K562 (cell line): ENCODE data around the gene MANBA. TPM values are rescaled to one million over a fixed set of nuclear protein-coding genes. Genes with fewer than 3 reads are reported as not detected.

Experiments used
- ATAC-seq: fragments of 200-7000 bp; cut with Tn5 transposase; 3 replicates; pipeline ENCODE4 v1.9.1; 2020; ENCODE audit warnings: moderate library complexity
- BruUV-seq: library from RNA; stranded (reverse); fragments of 400-500 nt; replicated peaks from 2 replicates; lab custom pipeline; 2021; lab: Mats Ljungman, UMichigan
- CTCF ChIA-PET: fragments of 300-600 bp; formaldehyde crosslinking; extraction: SDS; loops from one replicate; lab custom pipeline; 2021; ENCODE audit warnings: low intra/inter-chr PET ratio; lab: Yijun Ruan, JAX
- POLR2A ChIA-PET: fragments of 300-600, 350-650 bp; sonication (Branson Sonifier 250); formaldehyde crosslinking; extraction: SDS; loops from one replicate; lab custom pipeline; 2021; ENCODE audit warnings: antibody characterized with exemption, inconsistent platforms; lab: Yijun Ruan, JAX
- DNase-seq, 4 experiments: peaks; one replicate each; pipeline versions ENCODE4 v3.0.0 to v3.0.0-alpha.2; 2011 to 2018; ENCODE audit warnings: low spot score in 3 of 4, mixed read lengths in 3 of 4; ENCODE audit errors: extremely low read depth in 1 of 4
- FAIRE-seq: peaks from 2 replicates; lab custom pipeline; 2011; peaks lifted over from hg19 to GRCh38; lab: Jason Lieb, UNC
- H2AFZ ChIP-seq: 2 replicates; pipeline ENCODE4 v1.6.0; 2011; ENCODE audit warnings: low read depth, low read length, control low read depth, inconsistent platforms
- H3K27ac ChIP-seq: fragments of 200-600 bp; 3 replicates; pipeline ENCODE4 v1.8.0; 2011; ENCODE audit warnings: low read depth, mild to moderate bottlenecking, control low read depth, inconsistent platforms, low read length, moderate library complexity, mixed read lengths; ENCODE audit errors: extremely low read depth
- H3K27me3 ChIP-seq, 2 experiments: fragments of 300-600 bp in 1 of 2; 2 replicates in 1 of 2; 3 replicates in 1 of 2; pipeline versions ENCODE4 v1.6.0 to v1.8.0; 2011; ENCODE audit warnings: inconsistent platforms in 2 of 2, low read length in 2 of 2, mild to moderate bottlenecking in 1 of 2, mixed read lengths in 1 of 2, moderate library complexity in 1 of 2; ENCODE audit not compliant: control insufficient read depth in 2 of 2, insufficient read depth in 2 of 2
- H3K36me3 ChIP-seq: fragments of 300-600 bp; 3 replicates; pipeline ENCODE4 v1.8.0; 2011; ENCODE audit warnings: mild to moderate bottlenecking, low read length, inconsistent platforms; ENCODE audit not compliant: control insufficient read depth, insufficient read depth
- H3K4me1 ChIP-seq, 2 experiments: fragments of 200-600 bp in 1 of 2; replicated peaks in 1 of 2; 2 replicates in 1 of 2; 3 replicates in 1 of 2; pipeline versions ENCODE4 v1.5.1 to v1.8.0; 2011; ENCODE audit warnings: inconsistent platforms in 2 of 2, low read length in 2 of 2, mild to moderate bottlenecking in 1 of 2, mixed read lengths in 1 of 2, moderate library complexity in 1 of 2; ENCODE audit not compliant: control insufficient read depth in 2 of 2, insufficient read depth in 2 of 2
- H3K4me2 ChIP-seq: 2 replicates; pipeline ENCODE4 v1.6.1; 2011; ENCODE audit warnings: low read length, control low read depth, inconsistent platforms, mixed read lengths; ENCODE audit not compliant: insufficient read depth
- H3K4me3 ChIP-seq: fragments of 200-600 bp; sonication (generic), shearing (Covaris generic); 2 replicates; pipeline ENCODE4 v1.5.1; 2016; ENCODE audit warnings: control low read depth, inconsistent platforms
- H3K79me2 ChIP-seq: fragments of 200-600 bp; 3 replicates; pipeline ENCODE4 v1.8.0; 2011; ENCODE audit warnings: low read length, inconsistent platforms; ENCODE audit not compliant: control insufficient read depth, insufficient read depth
- H3K9ac ChIP-seq, 2 experiments: 2 replicates each; pipeline versions ENCODE4 v1.6.0 to v1.6.1; 2011; ENCODE audit warnings: low read depth in 2 of 2, low read length in 2 of 2, control low read depth in 1 of 2, inconsistent platforms in 1 of 2, mild to moderate bottlenecking in 1 of 2, mixed read lengths in 1 of 2; ENCODE audit not compliant: insufficient read depth in 1 of 2
- H3K9me1 ChIP-seq: one replicate; pipeline ENCODE4 v1.6.0; 2011; ENCODE audit warnings: inconsistent platforms, mild to moderate bottlenecking, low read length, moderate library complexity; ENCODE audit not compliant: control insufficient read depth, insufficient read depth
- H3K9me3 ChIP-seq: replicated peaks from 2 replicates; pipeline ENCODE4 v1.5.1; 2011; ENCODE audit warnings: low read depth, low read length, inconsistent platforms; ENCODE audit not compliant: control insufficient read depth, insufficient read depth
- H4K20me1 ChIP-seq: replicated peaks from 2 replicates; pipeline ENCODE4 v1.6.1; 2011; ENCODE audit warnings: low read length, inconsistent platforms, mixed read lengths; ENCODE audit not compliant: control insufficient read depth, insufficient read depth
- BHLHE40 ChIP-seq: IDR thresholded peaks from 2 replicates; pipeline ENCODE4 v1.6.1; 2011; ENCODE audit warnings: low read length, improper control_type of control experiment
- ESRRA ChIP-seq: fragments of 450-650 bp; IDR thresholded peaks from 2 replicates; pipeline ENCODE4 v1.6.1; 2014; ENCODE audit warnings: low read depth, mild to moderate bottlenecking, moderate library complexity, borderline replicate concordance
- FIP1L1 ChIP-seq: fragments of 200-400 bp; formaldehyde crosslinking; IDR thresholded peaks from 2 replicates; pipeline ENCODE4 v1.6.1; 2018; ENCODE audit warnings: mild to moderate bottlenecking, low read depth, low read length; ENCODE audit not compliant: poor library complexity, severe bottlenecking
- FOSL1 ChIP-seq: fragments of 200-800 bp; sonication (Bioruptor generic); conservative IDR thresholded peaks from 2 replicates; pipeline ENCODE4 v1.6.1; 2016; ENCODE audit warnings: missing genetic modification characterization, missing compliant biosample characterization
- GATAD2B ChIP-seq: fragments of 450-650 bp; IDR thresholded peaks from 2 replicates; pipeline ENCODE4 v1.6.1; 2017; ENCODE audit warnings: mild to moderate bottlenecking, borderline replicate concordance
- MAFF ChIP-seq: IDR thresholded peaks from 2 replicates; pipeline ENCODE4 v1.6.1; 2012; ENCODE audit warnings: low read length, improper control_type of control experiment
- MTF1 ChIP-seq: fragments of 250-450 bp; sonication (Bioruptor Pico); IDR thresholded peaks from 2 replicates; pipeline ENCODE4 v1.9.0; 2021; ENCODE audit warnings: moderate library complexity, mild to moderate bottlenecking, inconsistent platforms, borderline replicate concordance
- RCOR1 ChIP-seq, 2 experiments: IDR thresholded peaks; 2 replicates each; pipeline ENCODE4 v1.6.1; 2012; ENCODE audit warnings: low read depth in 2 of 2, low read length in 2 of 2, borderline replicate concordance in 1 of 2, improper control_type of control experiment in 1 of 2
- RNF2 ChIP-seq: sonication (generic); IDR thresholded peaks from 2 replicates; pipeline ENCODE4 v1.6.1; 2016
- SLC30A9 ChIP-seq: fragments of 250-450 bp; sonication (Bioruptor Pico); IDR thresholded peaks from 2 replicates; pipeline ENCODE4 v1.8.0; 2022; ENCODE audit warnings: mild to moderate bottlenecking, moderate library complexity
- ZNF121 ChIP-seq: sonication (generic); formaldehyde crosslinking; conservative IDR thresholded peaks from 2 replicates; pipeline ENCODE4 v1.8.0; 2022; ENCODE audit warnings: missing genetic modification reagents
- WGBS: fragments of 100-300 bp; shearing (Covaris generic); methylation state at CpG from one replicate; pipeline ENCODE4 v1.1.6; 2016; ENCODE audit warnings: low coverage, mixed read lengths; ENCODE audit not compliant: insufficient coverage; ENCODE audit errors: missing lambda C conversion rate; 5-methylcytosine and 5-hydroxymethylcytosine counted together
- in situ Hi-C: fragments of 300-500 bp; cut with MboI; formaldehyde crosslinking; loops from 4 replicates; pipeline ENCODE4 v1.15.0; 2018; ENCODE audit warnings: inconsistent platforms, mixed read lengths
- intact Hi-C: fragments of 100-400 bp; cut with micrococcal nuclease; formaldehyde crosslinking; loops from 2 replicates; pipeline ENCODE4 v1.14.2; 2022
- polyA plus RNA-seq, 8 experiments: library from polyadenylated mRNA; depleted of rRNA in 4 of 8; stranded (reverse) in 5 of 8; unstranded in 3 of 8; fragments of >200 nt; fragmentation: Nextera tagmentation in 2 of 8; fragmentation: Illumina TruSeq in 1 of 8; extraction: Ambion mirVana in 2 of 8; extraction: Trizol in 1 of 8; gene quantifications; 2 replicates each; pipeline versions ENCODE4 v1.2.1 to v1.2.3, GENCODE V29; 2011 to 2014; ENCODE audit warnings: inconsistent platforms in 1 of 8, missing spikeins in 1 of 8
- total RNA-seq, 7 experiments: library from RNA; depleted of rRNA in 6 of 7; stranded (reverse); fragments of >200 nt in 6 of 7; fragmentation: Illumina TruSeq in 2 of 7; extraction: Trizol in 2 of 7; gene quantifications; 2 replicates each; pipeline versions ENCODE4 v1.2.1 to v1.2.3, GENCODE V29; 2011 to 2021; ENCODE audit warnings: low replicate concordance in 1 of 7
- TF ChIP-seq, protein P1 (sequence below), 2 experiments: IDR thresholded peaks in 1 of 2; conservative IDR thresholded peaks in 1 of 2; 2 replicates each; pipeline ENCODE4 v1.6.1; 2016; ENCODE audit warnings: low read depth in 2 of 2, mild to moderate bottlenecking in 1 of 2, missing compliant biosample characterization in 1 of 2, missing genetic modification characterization in 1 of 2, moderate library complexity in 1 of 2

Gene MANBA
- total and polyA plus RNA-seq, 9 of the 15 experiments (the other 6 are each of a cell fraction or from before 2014, with no cell fraction given): 1.8 to 12.9 (median 7.7) TPM

DNA sequence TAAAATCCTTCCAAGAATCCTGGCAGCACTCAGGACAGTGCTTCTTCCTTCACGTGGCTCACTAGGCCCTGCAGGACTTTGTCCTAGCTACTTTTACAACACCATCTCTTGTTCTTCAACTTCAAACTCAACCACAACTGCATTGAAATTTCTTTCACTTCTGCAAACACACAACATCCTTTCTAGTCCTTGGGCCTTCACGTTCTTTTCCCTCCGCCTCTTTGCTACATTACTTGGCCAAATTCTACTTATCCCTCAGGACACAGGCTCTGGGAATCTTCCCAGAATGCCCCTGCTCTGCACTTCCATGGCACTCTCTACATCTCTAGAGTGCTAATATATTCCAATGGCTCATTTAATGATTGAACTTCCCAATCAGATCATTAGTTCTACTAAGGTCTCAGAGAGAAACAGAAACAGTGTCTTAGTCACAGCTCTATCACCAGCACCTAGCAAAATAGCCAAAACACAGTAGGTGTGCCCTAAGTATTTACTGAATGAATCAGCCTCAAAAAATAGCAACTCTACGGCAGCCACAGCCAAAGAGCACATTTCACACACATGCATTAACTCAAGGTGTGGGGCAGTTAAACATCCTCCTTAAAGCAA is 73.3 kb downstream of the MANBA start:
- H3K4me2 ChIP-seq: no peak overlapping the region
- DNase-seq (no peak), FAIRE-seq (no peak)

DNA sequence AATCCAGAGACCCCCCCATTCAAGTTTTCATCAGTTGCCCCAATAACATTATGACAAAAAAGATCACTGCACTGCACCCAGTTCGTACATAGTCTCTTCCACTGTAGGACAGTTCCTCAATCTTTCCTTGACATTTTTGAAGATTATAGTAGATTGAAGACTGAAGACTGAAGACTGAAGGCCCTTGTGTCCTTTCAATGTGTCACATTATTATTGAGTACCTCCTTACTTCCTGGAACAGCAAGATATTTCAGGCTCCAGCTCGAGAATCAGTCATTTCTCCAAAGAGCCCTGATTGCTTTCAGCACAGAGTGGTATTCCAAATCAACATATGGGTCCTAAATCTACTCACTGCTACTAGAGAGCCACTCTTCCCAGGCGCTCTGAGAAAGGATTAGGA is 75.0 kb downstream of the MANBA start:
- Histone ChIP-seq H3K9me3 (no peaks in the 10 kb centered on the region), H4K20me1 (no peaks in the 10 kb centered on the region), H3K36me3 (no peaks in the 10 kb centered on the region), H3K4me2 (no peak overlapping the region), H3K4me1 (peaks cover 0 to 22% of the 10 kb centered on the region in 2 experiments; a peak in 3 of 5 replicates), H3K9me1 (no peaks in the 10 kb centered on the region), H3K4me3 (no peak overlapping the region), H2AFZ (no peak overlapping the region), H3K27ac (no peak overlapping the region), H3K27me3 (no peaks in the 10 kb centered on the region), H3K9ac (no peak overlapping the region), H3K79me2 (no peaks in the 10 kb centered on the region; the same call in 2 of the 3 replicates)
- WGBS: 39% methylated on average over 3 of the region's 3 CpGs
- CTCF ChIA-PET: no interaction called here
- FAIRE-seq: no peak
- in situ Hi-C loops: no loop called here
- intact Hi-C loops: no loop called here
- ATAC-seq: no peak
- no peak for DNase-seq
- no TSS peak for BruUV-seq
- POLR2A ChIA-PET: interaction anchor here (0.7 kb wide), 1 partner anchor 185 kb away, joined by 3 read pairs; no protein-coding TSS in a partner anchor
- TF ChIP-seq ZNF121: no peak
- no peak for TF ChIP-seq RNF2
- TF ChIP-seq GATAD2B: no peak
- TF ChIP-seq FIP1L1: no peak
- TF ChIP-seq SLC30A9 (CRISPR knock-in tag): no peak
- no peak for TF ChIP-seq RCOR1 (IDR thresholded peaks at IDR 0.05; ENCODE audit: borderline replicate concordance in 1 of 2, low read depth in 2 of 2, low read length in 2 of 2)
- TF ChIP-seq ESRRA: no peak
- TF ChIP-seq, protein P1, sequence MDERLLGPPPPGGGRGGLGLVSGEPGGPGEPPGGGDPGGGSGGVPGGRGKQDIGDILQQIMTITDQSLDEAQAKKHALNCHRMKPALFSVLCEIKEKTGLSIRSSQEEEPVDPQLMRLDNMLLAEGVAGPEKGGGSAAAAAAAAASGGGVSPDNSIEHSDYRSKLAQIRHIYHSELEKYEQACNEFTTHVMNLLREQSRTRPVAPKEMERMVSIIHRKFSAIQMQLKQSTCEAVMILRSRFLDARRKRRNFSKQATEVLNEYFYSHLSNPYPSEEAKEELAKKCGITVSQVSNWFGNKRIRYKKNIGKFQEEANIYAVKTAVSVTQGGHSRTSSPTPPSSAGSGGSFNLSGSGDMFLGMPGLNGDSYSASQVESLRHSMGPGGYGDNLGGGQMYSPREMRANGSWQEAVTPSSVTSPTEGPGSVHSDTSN (CRISPR knock-in tag; IDR thresholded peaks at IDR 0.05; ENCODE audit: low read depth): no peak
- TF ChIP-seq, protein P1 (tag; conservative IDR thresholded peaks at IDR 0.05; ENCODE audit: low read depth): peak; percentile 79
- no peak for TF ChIP-seq MTF1 (CRISPR knock-in tag)

More for the DNA sequence above, 73.3 kb downstream of the MANBA start:
- Histone ChIP-seq H3K79me2 (no peaks in the 10 kb centered on the region; the same call in 2 of the 3 replicates), H3K36me3 (no peaks in the 10 kb centered on the region), H3K9me3 (no peaks in the 10 kb centered on the region), H3K27me3 (no peaks in the 10 kb centered on the region), H3K9me1 (no peaks in the 10 kb centered on the region), H2AFZ (no peak overlapping the region), H3K4me3 (no peak overlapping the region), H3K9ac (no peak overlapping the region), H4K20me1 (no peaks in the 10 kb centered on the region), H3K4me1 (peaks cover 0 to 22% of the 10 kb centered on the region in 2 experiments; a peak in 3 of 5 replicates), H3K27ac (no peak overlapping the region)
- TF ChIP-seq MAFF (no peak), FOSL1 (peak; percentile 68), BHLHE40 (no peak)
- ChIA-PET CTCF (no interaction called here), POLR2A (no interaction called here)
- intact Hi-C loops (no loop called here), in situ Hi-C loops (no loop called here)
- BruUV-seq: no TSS peak
- WGBS: 56% methylated on average over 4 of the region's 4 CpGs
- ATAC-seq: no peak
